Measurements from ENCODE around the gene SUN1.

DNA sequence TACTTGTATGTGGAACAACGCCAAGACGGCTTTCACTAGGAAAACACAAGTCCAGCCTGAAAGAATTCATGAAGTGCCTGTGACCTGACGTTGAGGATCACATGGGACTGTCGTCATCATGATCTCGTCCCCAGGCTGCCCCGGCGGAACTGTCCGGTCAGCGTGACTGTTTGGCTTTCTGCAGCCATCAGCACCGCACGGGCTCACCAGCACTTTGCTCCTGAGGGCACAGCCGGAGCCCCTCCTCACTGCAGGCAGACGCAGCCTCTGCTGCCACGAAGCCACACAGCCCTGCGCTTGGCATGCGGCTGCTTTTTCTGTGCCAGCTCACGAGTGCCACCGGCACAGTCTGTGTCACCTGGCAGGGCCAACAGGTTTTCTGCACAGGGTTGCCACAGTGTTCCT is 34.7 kb downstream of the SUN1 start:
- TF ChIP-seq GATA3 (IDR thresholded peaks at IDR 0.05; ENCODE audit: low read depth, low read length) (no peak), GATA2 (IDR thresholded peaks at IDR 0.05; ENCODE audit: low read depth, low read length) (no peak)

All from SH-SY5Y (cell line).